Gastrocnemius medialis (tissue), 4 donors: Measurements from ENCODE around the gene COLEC12.

Experiments used
- POLR2A ChIP-seq, 2 donors: fragments of 450-650 bp; IDR thresholded peaks; one replicate each; pipeline ENCODE4 v1.6.1; 2017; ENCODE audit warnings: antibody characterized with exemption in 2 of 2, mild to moderate bottlenecking in 2 of 2, moderate library complexity in 2 of 2
- TF ChIP-seq, protein P1 (sequence below), 5 experiments: fragments of 450-650 bp in 3 of 5; fragments of 200-600 bp in 2 of 5; sonication (generic) in 2 of 5; IDR thresholded peaks in 4 of 5; conservative IDR thresholded peaks in 1 of 5; 1 replicate in 4 of 5; 2 replicates in 1 of 5; pipeline ENCODE4 v1.5.1; 2016 to 2019; ENCODE audit warnings: antibody characterized with exemption in 5 of 5, mild to moderate bottlenecking in 3 of 5, moderate library complexity in 3 of 5

DNA sequence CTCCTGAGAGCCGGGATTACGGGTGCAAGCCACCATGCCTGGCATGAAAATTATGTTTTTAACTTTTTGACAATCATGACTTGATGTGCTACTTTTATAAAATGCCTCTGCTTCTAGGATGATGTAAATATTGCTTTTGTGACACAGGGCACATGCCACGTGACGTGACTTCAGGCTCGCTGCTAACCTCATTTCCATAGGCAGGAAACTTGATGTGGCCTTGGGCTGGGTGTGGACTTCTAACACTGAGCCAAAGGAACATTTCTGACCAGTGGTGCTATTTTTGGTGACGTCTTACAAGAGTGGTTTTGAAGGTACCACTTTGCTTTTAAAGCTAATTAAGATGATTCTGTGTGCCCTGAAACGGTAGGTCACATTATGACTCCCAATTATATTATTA is 198.4 kb downstream of the COLEC12 start:
- TF ChIP-seq, protein P1, sequence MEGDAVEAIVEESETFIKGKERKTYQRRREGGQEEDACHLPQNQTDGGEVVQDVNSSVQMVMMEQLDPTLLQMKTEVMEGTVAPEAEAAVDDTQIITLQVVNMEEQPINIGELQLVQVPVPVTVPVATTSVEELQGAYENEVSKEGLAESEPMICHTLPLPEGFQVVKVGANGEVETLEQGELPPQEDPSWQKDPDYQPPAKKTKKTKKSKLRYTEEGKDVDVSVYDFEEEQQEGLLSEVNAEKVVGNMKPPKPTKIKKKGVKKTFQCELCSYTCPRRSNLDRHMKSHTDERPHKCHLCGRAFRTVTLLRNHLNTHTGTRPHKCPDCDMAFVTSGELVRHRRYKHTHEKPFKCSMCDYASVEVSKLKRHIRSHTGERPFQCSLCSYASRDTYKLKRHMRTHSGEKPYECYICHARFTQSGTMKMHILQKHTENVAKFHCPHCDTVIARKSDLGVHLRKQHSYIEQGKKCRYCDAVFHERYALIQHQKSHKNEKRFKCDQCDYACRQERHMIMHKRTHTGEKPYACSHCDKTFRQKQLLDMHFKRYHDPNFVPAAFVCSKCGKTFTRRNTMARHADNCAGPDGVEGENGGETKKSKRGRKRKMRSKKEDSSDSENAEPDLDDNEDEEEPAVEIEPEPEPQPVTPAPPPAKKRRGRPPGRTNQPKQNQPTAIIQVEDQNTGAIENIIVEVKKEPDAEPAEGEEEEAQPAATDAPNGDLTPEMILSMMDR (IDR thresholded peaks at IDR 0.05 in 4 of 5, conservative IDR thresholded peaks at IDR 0.05 in 1 of 5), result no peak
- no peak for TF ChIP-seq POLR2A (IDR thresholded peaks at IDR 0.05)
